ENCODE measurements around the gene C10orf71. TPM values are rescaled to one million over a fixed set of nuclear protein-coding genes. Genes with fewer than 3 reads are reported as not detected.

The C10orf71 gene
- total RNA-seq, 4 donors from 2014 or later, result not detected

DNA sequence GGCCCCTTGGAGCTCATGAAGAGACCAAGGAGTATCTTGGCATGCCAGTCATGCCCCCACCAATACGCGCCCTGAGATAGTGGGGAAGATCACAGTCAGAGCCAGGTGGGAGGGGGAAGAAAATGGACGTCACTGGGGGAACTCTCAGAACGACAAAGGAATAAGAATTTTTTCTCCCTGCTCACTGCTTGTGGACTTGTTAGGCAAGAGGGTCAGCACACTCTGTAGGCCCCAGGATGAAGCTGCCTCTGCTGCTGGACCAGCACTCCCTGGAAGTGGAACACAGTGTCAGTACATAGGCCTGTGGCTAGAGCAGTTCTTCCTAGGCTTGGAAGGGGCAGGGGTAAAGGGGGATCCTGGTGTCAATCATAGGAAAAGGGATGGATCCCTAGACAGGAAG is 50.4 kb downstream of the C10orf71 start:
- no peaks in the 10 kb centered on the region for H3K27me3 ChIP-seq

DNA sequence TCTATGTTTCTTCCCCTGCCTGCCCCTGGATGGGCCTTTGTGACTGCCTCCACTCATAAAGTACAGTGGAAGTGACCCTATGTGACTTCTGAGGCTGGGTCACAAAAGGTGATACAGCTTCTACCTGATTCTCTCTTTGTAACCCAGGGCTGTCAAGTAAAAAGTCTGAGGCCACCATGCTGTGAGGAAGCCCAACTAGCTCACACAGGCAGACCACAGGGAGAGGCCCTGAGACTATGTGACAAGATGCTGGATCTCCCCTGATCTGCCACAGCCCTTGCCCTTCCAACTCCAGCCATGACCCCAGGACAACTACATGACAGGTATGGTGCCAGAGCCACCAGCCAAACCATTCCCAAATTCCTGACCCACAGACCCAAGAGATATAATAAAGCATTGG is 51.2 kb downstream of the C10orf71 start:
- no peak for DNase-seq (ENCODE audit: low spot score in 2 of 2)
- H3K9me3 ChIP-seq, result peaks cover 7% of the 10 kb centered on the region
- no peak overlapping the region for H3K4me3 ChIP-seq
- H3K27me3 ChIP-seq, result no peaks in the 10 kb centered on the region
- no peak overlapping the region for H3K27ac ChIP-seq
- no peaks in the 10 kb centered on the region for H3K36me3 ChIP-seq
- no peak for TF ChIP-seq EP300 (IDR thresholded peaks at IDR 0.05)
- TF ChIP-seq, protein P1, sequence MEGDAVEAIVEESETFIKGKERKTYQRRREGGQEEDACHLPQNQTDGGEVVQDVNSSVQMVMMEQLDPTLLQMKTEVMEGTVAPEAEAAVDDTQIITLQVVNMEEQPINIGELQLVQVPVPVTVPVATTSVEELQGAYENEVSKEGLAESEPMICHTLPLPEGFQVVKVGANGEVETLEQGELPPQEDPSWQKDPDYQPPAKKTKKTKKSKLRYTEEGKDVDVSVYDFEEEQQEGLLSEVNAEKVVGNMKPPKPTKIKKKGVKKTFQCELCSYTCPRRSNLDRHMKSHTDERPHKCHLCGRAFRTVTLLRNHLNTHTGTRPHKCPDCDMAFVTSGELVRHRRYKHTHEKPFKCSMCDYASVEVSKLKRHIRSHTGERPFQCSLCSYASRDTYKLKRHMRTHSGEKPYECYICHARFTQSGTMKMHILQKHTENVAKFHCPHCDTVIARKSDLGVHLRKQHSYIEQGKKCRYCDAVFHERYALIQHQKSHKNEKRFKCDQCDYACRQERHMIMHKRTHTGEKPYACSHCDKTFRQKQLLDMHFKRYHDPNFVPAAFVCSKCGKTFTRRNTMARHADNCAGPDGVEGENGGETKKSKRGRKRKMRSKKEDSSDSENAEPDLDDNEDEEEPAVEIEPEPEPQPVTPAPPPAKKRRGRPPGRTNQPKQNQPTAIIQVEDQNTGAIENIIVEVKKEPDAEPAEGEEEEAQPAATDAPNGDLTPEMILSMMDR (IDR thresholded peaks at IDR 0.05), result no peak
- no peak for TF ChIP-seq POLR2A (IDR thresholded peaks at IDR 0.05)
- TF ChIP-seq POLR2AphosphoS5 (IDR thresholded peaks at IDR 0.05), result no peak
- H3K4me1 ChIP-seq, result peaks cover 3% of the 10 kb centered on the region

More for the DNA sequence above, 50.4 kb downstream of the C10orf71 start:
- WGBS, result 92% methylated on average over 4 of the region's 4 CpGs
- Histone ChIP-seq H3K27ac (no peak overlapping the region), H3K4me3 (no peak overlapping the region), H3K4me1 (peaks cover 3% of the 10 kb centered on the region), H3K36me3 (no peaks in the 10 kb centered on the region), H3K9me3 (peaks cover 7% of the 10 kb centered on the region)
- TF ChIP-seq, protein P1 (IDR thresholded peaks at IDR 0.05), result no peak
- TF ChIP-seq POLR2A (IDR thresholded peaks at IDR 0.05), result no peak
- no peak for TF ChIP-seq POLR2AphosphoS5 (IDR thresholded peaks at IDR 0.05)
- no peak for TF ChIP-seq EP300 (IDR thresholded peaks at IDR 0.05)
- DNase-seq (ENCODE audit: low spot score in 2 of 2), result no peak

DNA sequence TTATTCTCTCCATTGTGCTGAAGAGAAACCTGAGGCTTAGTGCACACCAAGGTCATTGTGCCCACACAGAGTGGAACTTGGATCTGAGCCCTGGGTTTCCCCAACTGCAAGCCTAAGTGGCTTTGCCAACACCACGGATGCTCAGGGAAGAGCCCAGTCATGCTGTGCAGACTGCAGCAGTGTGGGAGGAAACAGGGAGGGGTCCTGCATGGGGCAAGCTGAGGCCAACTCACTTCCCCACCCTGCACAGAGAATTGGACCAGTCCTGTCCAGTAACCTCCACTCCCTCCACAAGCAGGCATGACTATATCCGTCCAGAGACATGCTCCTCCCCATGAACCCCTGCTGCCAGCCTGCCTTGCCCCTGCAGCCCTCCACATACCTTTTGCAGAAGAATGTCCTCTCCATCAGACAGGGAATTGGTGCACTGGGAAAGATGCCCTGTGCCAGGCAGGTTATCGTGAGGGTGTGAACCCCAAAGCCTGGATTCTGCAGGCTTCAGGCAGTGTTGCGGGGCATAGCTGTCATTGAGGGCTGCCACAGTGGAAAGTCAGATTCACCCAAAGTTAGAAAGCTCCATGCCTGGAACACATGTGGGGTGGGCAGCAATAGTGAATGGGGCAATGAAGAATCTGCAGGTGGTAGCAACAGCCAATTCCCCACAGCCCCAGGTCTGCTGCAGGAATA is 52.0 kb downstream of the C10orf71 start:
- 70% methylated on average over 3 of the region's 4 CpGs for WGBS
- H3K36me3 ChIP-seq, result no peaks in the 10 kb centered on the region
- no peak overlapping the region for H3K27ac ChIP-seq
- H3K4me3 ChIP-seq, result no peak overlapping the region
- TF ChIP-seq POLR2A (IDR thresholded peaks at IDR 0.05) (no peak), EP300 (IDR thresholded peaks at IDR 0.05) (no peak), POLR2AphosphoS5 (IDR thresholded peaks at IDR 0.05) (no peak)
- TF ChIP-seq, protein P1 (IDR thresholded peaks at IDR 0.05), result no peak
- H3K9me3 ChIP-seq, result peaks cover 7% of the 10 kb centered on the region
- no peaks in the 10 kb centered on the region for H3K27me3 ChIP-seq
- peak in 1 of 2 donors; percentile 43 for DNase-seq (ENCODE audit: low spot score in 2 of 2)
- peaks cover 3% of the 10 kb centered on the region for H3K4me1 ChIP-seq

DNA sequence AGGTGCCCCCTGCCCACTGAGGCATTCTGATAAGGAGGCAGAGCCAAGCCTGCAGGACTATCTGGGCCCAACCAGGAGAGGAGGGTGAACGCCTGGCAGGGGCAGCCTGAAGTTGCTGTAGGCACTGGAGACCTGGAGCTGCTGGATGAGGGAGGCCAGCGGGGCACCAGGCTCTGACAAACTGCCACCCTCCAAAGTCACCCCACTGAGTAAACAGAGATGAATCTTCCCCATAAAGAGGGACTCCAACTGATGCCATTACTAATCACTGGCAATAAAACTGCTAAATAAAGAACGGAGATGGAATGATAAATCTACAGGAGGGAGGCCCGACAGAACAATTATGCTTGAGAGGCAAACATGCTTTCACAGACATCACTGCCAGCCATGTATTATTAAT is 52.7 kb downstream of the C10orf71 start:
- Histone ChIP-seq H3K4me1 (peaks cover 3% of the 10 kb centered on the region), H3K4me3 (no peak overlapping the region), H3K27ac (no peak overlapping the region), H3K36me3 (no peaks in the 10 kb centered on the region), H3K27me3 (no peaks in the 10 kb centered on the region), H3K9me3 (peaks cover 7% of the 10 kb centered on the region)
- peak in 1 of 2 donors; percentile 65 for DNase-seq (ENCODE audit: low spot score in 2 of 2)
- no peak for TF ChIP-seq POLR2AphosphoS5 (IDR thresholded peaks at IDR 0.05)
- TF ChIP-seq POLR2A (IDR thresholded peaks at IDR 0.05), result no peak
- TF ChIP-seq, protein P1 (IDR thresholded peaks at IDR 0.05), result no peak
- no peak for TF ChIP-seq EP300 (IDR thresholded peaks at IDR 0.05)
- WGBS, result 73% methylated on average over 4 of the region's 4 CpGs

DNA sequence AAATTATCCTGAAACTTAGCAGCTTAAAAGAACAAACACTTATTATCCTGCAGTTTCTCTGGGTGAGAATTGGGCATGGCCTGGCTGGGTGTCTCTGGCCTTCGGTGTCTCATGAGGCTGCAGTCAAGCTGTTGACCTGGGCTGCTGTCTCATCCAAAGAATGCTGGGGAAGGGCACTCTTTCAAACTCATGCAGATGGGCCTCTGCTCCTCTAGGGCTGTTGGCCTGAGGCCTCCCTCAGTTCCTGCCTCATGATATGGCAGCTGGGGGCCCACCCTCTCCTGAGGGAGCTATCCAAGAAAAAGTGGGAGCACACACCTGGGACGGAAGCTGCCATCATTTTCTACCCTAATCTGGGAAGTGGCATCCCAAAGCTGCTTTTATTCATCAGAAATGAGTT is 53.4 kb downstream of the C10orf71 start:
- Histone ChIP-seq H3K4me1 (peaks cover 3% of the 10 kb centered on the region), H3K4me3 (no peak overlapping the region), H3K9me3 (peaks cover 7% of the 10 kb centered on the region), H3K36me3 (no peaks in the 10 kb centered on the region), H3K27me3 (no peaks in the 10 kb centered on the region), H3K27ac (no peak overlapping the region)
- WGBS, result 79% methylated on average over 2 of the region's 2 CpGs
- DNase-seq (ENCODE audit: low spot score in 2 of 2), result peak in 1 of 2 donors; percentile 54
- TF ChIP-seq EP300 (IDR thresholded peaks at IDR 0.05) (no peak), POLR2AphosphoS5 (IDR thresholded peaks at IDR 0.05) (no peak), POLR2A (IDR thresholded peaks at IDR 0.05) (no peak)
- TF ChIP-seq, protein P1 (IDR thresholded peaks at IDR 0.05), result no peak
